Loucy (cell line): ENCODE measurements around the gene LRRC47.
"Not testable (repeated sequence)": the region's sequence is repeated elsewhere in the genome, so short reads cannot be mapped to it uniquely, and the experiment has no call there.

Source experiments
- EZH2phosphoT487 ChIP-seq: fragments of 200-600 bp; IDR thresholded peaks from 2 replicates; pipeline ENCODE4 v1.6.1; 2018; ENCODE audit warnings: antibody characterized with exemption, mild to moderate bottlenecking, moderate library complexity, borderline replicate concordance
- TF ChIP-seq, protein P1 (sequence below): fragments of 200-600 bp; sonication (generic); conservative IDR thresholded peaks from 2 replicates; pipeline ENCODE4 v1.5.1; 2014; ENCODE audit warnings: mild to moderate bottlenecking, antibody characterized with exemption, low read length

DNA sequence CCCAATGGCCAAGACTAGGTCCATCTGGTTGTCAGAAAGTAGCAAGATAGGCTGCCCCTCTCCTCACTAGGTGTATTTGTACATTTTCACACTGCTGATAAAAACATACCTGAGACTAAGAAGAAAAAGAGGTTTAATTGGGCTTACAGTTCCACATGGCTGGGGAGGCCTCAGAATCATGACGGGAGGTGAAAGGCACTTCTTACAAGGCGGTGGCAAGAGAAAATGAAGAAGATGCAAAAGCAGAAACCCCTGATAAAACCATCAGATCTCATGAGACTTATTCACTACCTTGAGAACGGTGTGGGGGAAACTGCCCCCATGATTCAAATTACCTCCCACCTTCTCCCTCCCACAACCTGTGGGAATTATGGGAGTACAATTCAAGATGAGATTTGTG lies 4.5 kb upstream of the LRRC47 start:
- TF ChIP-seq, protein P1, sequence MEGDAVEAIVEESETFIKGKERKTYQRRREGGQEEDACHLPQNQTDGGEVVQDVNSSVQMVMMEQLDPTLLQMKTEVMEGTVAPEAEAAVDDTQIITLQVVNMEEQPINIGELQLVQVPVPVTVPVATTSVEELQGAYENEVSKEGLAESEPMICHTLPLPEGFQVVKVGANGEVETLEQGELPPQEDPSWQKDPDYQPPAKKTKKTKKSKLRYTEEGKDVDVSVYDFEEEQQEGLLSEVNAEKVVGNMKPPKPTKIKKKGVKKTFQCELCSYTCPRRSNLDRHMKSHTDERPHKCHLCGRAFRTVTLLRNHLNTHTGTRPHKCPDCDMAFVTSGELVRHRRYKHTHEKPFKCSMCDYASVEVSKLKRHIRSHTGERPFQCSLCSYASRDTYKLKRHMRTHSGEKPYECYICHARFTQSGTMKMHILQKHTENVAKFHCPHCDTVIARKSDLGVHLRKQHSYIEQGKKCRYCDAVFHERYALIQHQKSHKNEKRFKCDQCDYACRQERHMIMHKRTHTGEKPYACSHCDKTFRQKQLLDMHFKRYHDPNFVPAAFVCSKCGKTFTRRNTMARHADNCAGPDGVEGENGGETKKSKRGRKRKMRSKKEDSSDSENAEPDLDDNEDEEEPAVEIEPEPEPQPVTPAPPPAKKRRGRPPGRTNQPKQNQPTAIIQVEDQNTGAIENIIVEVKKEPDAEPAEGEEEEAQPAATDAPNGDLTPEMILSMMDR, result not testable (repeated sequence)
- TF ChIP-seq EZH2phosphoT487, result not testable (repeated sequence)
